Placental epithelial cell (primary cell): ENCODE results near the gene CACFD1. TPM values are rescaled to one million over a fixed set of nuclear protein-coding genes. Genes with fewer than 3 reads are reported as not detected.

ENCODE experiments used
- total RNA-seq: library from RNA; depleted of rRNA; stranded (reverse); fragments of >200 nt; gene quantifications from 2 replicates; pipeline ENCODE4 v1.2.3, GENCODE V29; 2012

The CACFD1 gene
- 16.1 and 18.3 TPM in 2 replicates for total RNA-seq

DNA sequence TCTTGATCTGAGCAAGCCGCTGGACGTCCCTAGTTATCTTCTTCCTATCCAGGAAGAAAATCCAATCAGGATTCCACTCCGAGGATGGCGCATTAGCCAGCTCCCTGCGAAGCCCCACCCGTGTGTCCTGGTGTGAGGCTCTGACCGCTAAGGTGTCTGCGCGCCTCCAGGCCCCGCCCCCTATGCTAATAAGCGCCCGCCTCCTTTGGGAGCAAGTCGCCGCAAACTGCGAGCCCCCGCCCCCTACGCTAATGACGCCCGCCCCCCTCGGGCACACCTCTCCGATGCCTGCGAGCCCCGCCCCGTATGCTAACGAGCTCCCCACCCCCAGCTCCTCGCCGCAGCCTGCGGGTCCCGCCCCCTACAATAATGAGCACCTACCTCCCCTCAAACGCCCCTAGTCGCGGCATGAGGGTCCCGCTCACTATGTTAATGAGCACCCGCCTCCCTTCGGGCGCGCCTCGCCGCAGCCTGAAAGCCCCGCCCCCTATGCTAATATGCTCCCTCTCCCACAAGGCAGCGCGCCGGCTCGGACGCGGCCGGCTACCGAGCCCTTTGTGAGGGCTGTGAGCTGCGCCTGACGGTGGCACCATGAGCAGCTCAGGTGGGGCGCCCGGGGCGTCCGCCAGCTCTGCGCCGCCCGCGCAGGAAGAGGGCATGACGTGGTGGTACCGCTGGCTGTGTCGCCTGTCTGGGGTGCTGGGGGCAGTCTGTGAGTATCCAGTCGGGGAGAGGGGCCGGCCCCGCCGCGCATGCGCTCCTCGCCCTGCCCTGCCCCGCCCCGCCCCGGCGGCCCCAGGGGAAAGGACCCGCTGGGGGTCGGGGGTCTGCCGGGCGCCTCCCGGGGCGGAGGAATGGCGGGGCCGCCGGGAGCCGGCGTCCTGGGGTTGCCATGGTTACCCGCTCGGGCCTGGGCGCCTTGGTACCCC is at the start of gene CACFD1:
TSS of gene CACFD1 (plus strand) at position 503 of the 929 bp plus-strand sequence. CDS start at position 592, 89 bp downstream.

DNA sequence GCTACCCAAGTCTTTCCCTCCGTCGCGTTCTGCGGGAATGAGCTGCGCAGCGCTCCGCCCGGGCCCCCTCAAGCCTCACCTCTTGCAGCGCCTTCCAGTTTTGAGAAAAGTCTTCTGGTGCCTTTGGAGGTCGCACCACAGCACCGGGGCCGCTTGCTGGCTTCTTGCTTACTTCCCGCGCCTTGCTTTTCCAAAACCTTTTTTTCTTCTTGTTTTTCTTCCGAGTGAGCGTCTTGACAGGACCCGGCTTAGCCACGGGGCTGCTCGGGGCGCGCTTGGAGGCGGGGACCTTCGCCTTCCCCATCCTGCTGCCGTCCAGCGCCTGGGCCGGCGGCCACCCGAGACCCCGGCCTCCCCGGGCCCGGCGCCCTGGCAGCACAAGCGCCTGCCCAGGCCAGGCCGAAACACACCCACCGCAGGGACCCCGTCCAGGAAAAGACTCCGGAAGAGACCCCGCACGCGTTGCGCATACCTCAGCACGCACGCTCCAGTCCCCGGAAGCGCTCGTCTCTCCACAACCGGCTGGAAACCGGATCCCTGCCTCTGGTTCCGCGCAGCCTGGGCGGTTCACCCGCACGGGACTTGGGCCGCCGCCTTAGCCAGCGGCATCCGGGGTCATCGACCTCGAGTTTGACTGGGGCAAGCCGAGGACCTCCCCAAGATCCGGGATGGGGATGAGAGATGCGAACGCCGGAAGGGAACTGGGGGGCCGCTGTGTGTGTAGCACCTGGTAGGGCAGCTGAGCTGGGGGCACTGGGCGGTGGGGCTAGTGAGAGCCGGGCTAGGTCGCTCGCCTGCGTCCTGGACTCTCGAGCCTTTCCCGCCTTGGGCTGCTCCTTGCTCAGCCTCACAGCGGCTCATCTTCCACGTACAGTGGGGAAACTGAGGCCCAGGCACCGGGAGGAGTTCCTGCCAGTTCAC is 42.0 kb upstream of the CACFD1 start, which contains the start of gene REXO4:
TSS of gene REXO4 (minus strand) at position 470 of the 921 bp plus-strand sequence. CDS start at position 304, 166 bp downstream.

GRCh38 chr9:133421615-133422542 is 37.9 kb upstream of the CACFD1 start, which contains the start of gene ADAMTS13:
ADAMTS13 (plus strand) TSS chr9:133422367; CDS start chr9:133422444, 77 bp downstream.

DNA sequence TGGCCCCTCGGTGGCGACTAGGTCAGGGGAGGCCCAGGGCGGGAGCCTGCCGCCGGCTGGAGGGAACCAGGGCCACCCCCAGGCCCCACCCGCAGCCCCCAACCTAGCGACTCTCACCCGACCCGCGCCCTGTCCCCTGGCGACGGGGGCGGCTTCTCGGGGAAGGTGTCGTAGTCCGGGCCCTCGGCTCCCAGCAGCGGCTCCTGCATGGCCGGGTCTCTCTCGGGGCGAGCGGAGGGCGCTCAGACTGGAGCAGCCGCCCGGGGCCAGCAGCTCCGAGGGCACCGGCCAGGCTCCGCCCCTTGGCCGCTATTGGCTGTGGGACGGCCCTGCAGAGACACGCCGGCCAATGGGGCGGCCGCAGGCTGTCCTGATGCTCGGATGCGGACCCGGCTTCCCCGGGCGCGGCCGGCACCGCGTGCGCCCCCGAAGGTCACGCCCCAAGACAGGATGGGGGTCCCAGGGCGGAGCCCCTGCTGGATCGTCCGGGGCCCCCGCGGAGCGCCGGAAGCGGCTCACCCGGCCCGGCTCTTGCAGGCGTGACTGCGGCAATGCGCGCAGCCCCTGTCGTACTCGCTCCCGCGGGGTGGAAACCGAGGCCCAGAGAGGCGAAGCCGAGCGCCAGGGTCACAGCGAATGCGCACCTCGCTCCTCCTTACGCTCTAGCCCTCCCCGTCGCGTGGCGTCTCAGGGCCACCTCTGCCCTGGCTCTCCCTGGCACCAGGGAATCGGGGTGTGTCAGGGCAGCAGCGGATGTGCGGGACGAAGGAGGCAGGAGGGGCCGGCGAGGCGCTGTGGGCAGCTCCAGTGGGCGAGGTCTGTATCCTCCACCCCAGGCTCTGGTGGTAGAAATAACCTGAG is 19.3 kb downstream of the CACFD1 start, which contains the start of gene SLC2A6:
TSS of gene SLC2A6 (minus strand) at position 249 of the 861 bp plus-strand sequence. CDS start at position 209, 40 bp downstream.

Other genes with a start within 250 kb of the CACFD1 start
- gene ABO, start 184.8 kb upstream of the CACFD1 start, total RNA-seq, result under 0.01 TPM in 1 of 2 replicates, not detected in the other
- gene SURF6, start 123.8 kb upstream of the CACFD1 start, total RNA-seq, result 5.7 and 9.4 TPM in 2 replicates
- gene MED22, start 111.8 kb upstream of the CACFD1 start, total RNA-seq, result 13.7 and 16.7 TPM in 2 replicates
- gene RPL7A, start 111.8 kb upstream of the CACFD1 start, total RNA-seq, result 1,495 and 2,171 TPM in 2 replicates
- gene SURF1, start 103.5 kb upstream of the CACFD1 start, total RNA-seq, result 22.0 and 30.0 TPM in 2 replicates
- gene SURF2, start 103.4 kb upstream of the CACFD1 start, total RNA-seq, result 6.3 and 16.9 TPM in 2 replicates
- gene SURF4, start 83.9 kb upstream of the CACFD1 start, total RNA-seq, result 255 and 467 TPM in 2 replicates
- 1.6 and 2.7 TPM in 2 replicates for gene STKLD1, start 83.6 kb upstream of the CACFD1 start, total RNA-seq
- 12.1 and 19.2 TPM in 2 replicates for gene REXO4, start 42.0 kb upstream of the CACFD1 start, total RNA-seq
- 2.0 and 4.7 TPM in 2 replicates for gene ADAMTS13, start 37.6 kb upstream of the CACFD1 start, total RNA-seq
- 2.0 and 17.5 TPM in 2 replicates for gene SLC2A6, start 19.1 kb downstream of the CACFD1 start, total RNA-seq
- gene MYMK, start 65.0 kb downstream of the CACFD1 start, total RNA-seq, result not detected in 2 replicates
- gene ADAMTSL2, start 74.7 kb downstream of the CACFD1 start, total RNA-seq, result not detected in 2 replicates
- gene FAM163B, start 149.4 kb downstream of the CACFD1 start, total RNA-seq, result not detected in 2 replicates
- gene DBH, start 176.4 kb downstream of the CACFD1 start, total RNA-seq, result not detected in 2 replicates